H1 (cell line): Measurements from ENCODE around the gene SNED1. TPM values are rescaled to one million over a fixed set of nuclear protein-coding genes. Genes with fewer than 3 reads are reported as not detected.

ENCODE experiments used
- CEBPB ChIP-seq: IDR thresholded peaks from 2 replicates; pipeline ENCODE4 v1.6.1; 2012; ENCODE audit warnings: low read depth, low read length
- CTCF ChIP-seq, 3 experiments: IDR thresholded peaks; 1 replicate in 2 of 3; 2 replicates in 1 of 3; pipeline versions ENCODE4 v1.5.1 to v1.6.1; 2011; ENCODE audit warnings: low read length in 3 of 3, mild to moderate bottlenecking in 3 of 3, inconsistent platforms in 2 of 3, low read depth in 1 of 3, moderate library complexity in 1 of 3; ENCODE audit not compliant: insufficient read depth in 1 of 3; ENCODE audit errors: control extremely low read depth in 1 of 3
- HDAC6 ChIP-seq: IDR thresholded peaks from one replicate; pipeline ENCODE4 v1.7.1; 2012; ENCODE audit warnings: low read depth, mild to moderate bottlenecking, inconsistent platforms, low read length, moderate library complexity
- SAP30 ChIP-seq: fragments of 300-600 bp; sonication (generic); IDR thresholded peaks from 2 replicates; pipeline ENCODE4 v1.7.1; 2012; ENCODE audit warnings: low read length, moderate library complexity, mild to moderate bottlenecking, inconsistent platforms; ENCODE audit not compliant: insufficient read depth, insufficient replicate concordance
- polyA plus RNA-seq, 7 experiments: library from polyadenylated mRNA; depleted of rRNA in 3 of 7; stranded (reverse) in 5 of 7; unstranded in 2 of 7; fragments of >200 nt in 5 of 7; fragments of 200-250 nt in 2 of 7; gene quantifications; 1 replicate in 5 of 7; 2 replicates in 1 of 7; 4 replicates in 1 of 7; pipeline versions ENCODE4 v1.2.1 to v1.2.3, GENCODE V29; 2011 to 2013; ENCODE audit warnings: missing spikeins in 2 of 7, mixed read lengths in 2 of 7
- total RNA-seq: library from RNA; stranded (reverse); fragmentation: NEBNext Ultra II Directional; extraction: Animal tissue kit (Norgen Biotek cat#: 25700); gene quantifications from 2 replicates; pipeline ENCODE4 v1.2.1, GENCODE V29; 2021

SNED1 gene
- total and polyA plus RNA-seq, 2 of the 8 experiments (the other 6 are each of a cell fraction or from before 2014, with no cell fraction given), result 1.9 TPM

GRCh38 chr2:241074901-241075540 is 76.6 kb downstream of the SNED1 start (continued):
- TF ChIP-seq CTCF (IDR thresholded peaks at IDR 0.05; ENCODE audit: control extremely low read depth in 1 of 3, insufficient read depth in 1 of 3, low read depth in 1 of 3, low read length in 3 of 3) (no peak), CEBPB (no peak), SAP30 (no peak), HDAC6 (no peak)
